ENCODE measurements around the gene KLKB1.
"Not testable (repeated sequence)": the region's sequence is repeated elsewhere in the genome, so short reads cannot be mapped to it uniquely, and the experiment has no call there.

Gene KLKB1

DNA sequence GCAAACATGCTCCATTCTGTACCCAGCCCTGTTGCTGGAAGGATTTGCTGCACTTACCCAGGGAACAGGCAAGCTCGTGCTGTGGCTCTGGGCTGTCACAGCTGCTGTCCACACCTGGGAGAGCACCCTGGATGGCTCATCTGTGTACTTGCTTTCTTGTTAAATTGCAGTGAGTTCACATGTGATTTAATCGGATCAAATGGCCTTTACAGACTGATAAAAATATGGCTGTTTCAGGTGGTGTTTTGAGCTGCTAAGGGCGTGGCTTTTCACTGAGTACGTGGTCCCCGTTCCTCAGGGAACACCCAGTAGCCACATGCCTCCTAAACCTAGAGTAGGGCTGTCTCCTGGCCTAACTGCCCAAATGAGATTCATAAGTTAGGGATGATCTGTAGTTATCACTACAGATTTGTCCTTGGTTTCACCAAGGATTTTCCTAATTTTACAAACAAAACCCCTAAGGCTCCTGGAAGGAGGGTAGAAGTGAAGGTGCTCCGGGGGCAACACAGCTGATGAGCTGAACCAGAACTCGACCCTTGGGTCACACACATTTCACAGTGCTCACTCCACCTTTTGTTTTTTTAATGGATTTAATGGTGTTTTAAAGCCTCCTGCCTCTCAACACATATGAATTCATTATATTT lies 13.7 kb downstream of the KLKB1 start:
- H3K4me1 ChIP-seq (ENCODE audit: control insufficient read depth, insufficient read depth, low read length) = no peaks in the 10 kb centered on the region
- CTCF ChIA-PET = interaction anchor here (0.7 kb wide), 1 partner anchor 314 kb away, joined by 3 read pairs; no protein-coding TSS in a partner anchor
- POLR2A ChIA-PET = no interaction called here
- TF ChIP-seq REST (tag by site-specific recombination; IDR thresholded peaks at IDR 0.05) (no peak), ZNF488 (tag by site-specific recombination; IDR thresholded peaks at IDR 0.05) (no peak), ZNF157 (tag by site-specific recombination; IDR thresholded peaks at IDR 0.05) (no peak), ZNF366 (tag by site-specific recombination; conservative IDR thresholded peaks at IDR 0.05) (no peak), ZNF555 (tag by site-specific recombination; conservative IDR thresholded peaks at IDR 0.05) (no peak), ZNF623 (tag by site-specific recombination; IDR thresholded peaks at IDR 0.05) (no peak), OSR2 (tag by site-specific recombination; IDR thresholded peaks at IDR 0.05) (no peak), ZNF501 (tag by site-specific recombination; IDR thresholded peaks at IDR 0.05) (no peak), HOXC10 (CRISPR knock-in tag; IDR thresholded peaks at IDR 0.05) (no peak), KLF10 (tag by site-specific recombination; IDR thresholded peaks at IDR 0.05) (no peak), ZNF133 (tag by site-specific recombination; IDR thresholded peaks at IDR 0.05) (no peak), ZSCAN16 (tag by site-specific recombination; IDR thresholded peaks at IDR 0.05) (no peak), HOXA7 (CRISPR knock-in tag; IDR thresholded peaks at IDR 0.05; ENCODE audit: borderline replicate concordance) (no peak)
- no peaks in the 10 kb centered on the region for H3K9me3 ChIP-seq (ENCODE audit: control insufficient read depth, insufficient read depth, low read depth, low read length)
- no peak overlapping the region for H3K4me3 ChIP-seq (ENCODE audit: low read depth, low read length)
- H3K36me3 ChIP-seq (ENCODE audit: control insufficient read depth in 2 of 2, insufficient read depth in 1 of 2, low read length in 2 of 2) = no peaks in the 10 kb centered on the region
- no peak overlapping the region for H3K27ac ChIP-seq (ENCODE audit: extremely low read depth, low read depth, low read length)

- H3K36me3 ChIP-seq (ENCODE audit: control insufficient read depth in 2 of 2, insufficient read depth in 1 of 2, low read length in 2 of 2) = no peaks in the 10 kb centered on the region
- no peak for TF ChIP-seq ZNF692 (tag by site-specific recombination; IDR thresholded peaks at IDR 0.05)
- no peak for TF ChIP-seq ZNF324 (tag by site-specific recombination; IDR thresholded peaks at IDR 0.05)
- H3K4me3 ChIP-seq (ENCODE audit: low read depth, low read length) = no peak overlapping the region
- ChIA-PET CTCF (no interaction called here), POLR2A (no interaction called here)
- H3K9me3 ChIP-seq (ENCODE audit: control insufficient read depth, insufficient read depth, low read depth, low read length) = no peaks in the 10 kb centered on the region
- no peaks in the 10 kb centered on the region for H3K4me1 ChIP-seq (ENCODE audit: control insufficient read depth, insufficient read depth, low read length)
- no peak overlapping the region for H3K27ac ChIP-seq (ENCODE audit: extremely low read depth, low read depth, low read length)
Observed at GRCh38 chr4:186241616-186242015, 14.3 kb downstream of the KLKB1 start.

GRCh38 chr4:186242031-186242430 lies 14.7 kb downstream of the KLKB1 start:
- H3K9me3 ChIP-seq (ENCODE audit: control insufficient read depth, insufficient read depth, low read depth, low read length); H3K4me3 ChIP-seq (ENCODE audit: low read depth, low read length); H3K27ac ChIP-seq (ENCODE audit: extremely low read depth, low read depth, low read length); CTCF ChIA-PET; H3K36me3 ChIP-seq (ENCODE audit: control insufficient read depth in 2 of 2, insufficient read depth in 1 of 2, low read length in 2 of 2); POLR2A ChIA-PET; H3K4me1 ChIP-seq (ENCODE audit: control insufficient read depth, insufficient read depth, low read length): not testable (repeated sequence)

All from HEK293 (cell line).